RWPE2 (cell line): ENCODE measurements around the gene PFKP.

Experiments
- ATAC-seq: fragments of 200-7000 bp; cut with Tn5 transposase; 3 replicates; pipeline ENCODE4 v1.9.1; 2021; ENCODE audit warnings: low read depth
- DNase-seq: peaks from one replicate; pipeline ENCODE4 v3.0.0-alpha.2; 2020; ENCODE audit warnings: low spot score
- H3K27ac ChIP-seq: fragments of 450-650 bp; 2 replicates; pipeline ENCODE4 v1.5.1; 2017; ENCODE audit warnings: mild to moderate bottlenecking; ENCODE audit not compliant: poor library complexity, severe bottlenecking
- H3K27me3 ChIP-seq: fragments of 250-450 bp; sonication (Bioruptor Pico); 2 replicates; pipeline ENCODE4 v1.5.1; 2021; ENCODE audit warnings: mild to moderate bottlenecking, moderate library complexity; ENCODE audit not compliant: insufficient read depth, poor library complexity, severe bottlenecking
- H3K36me3 ChIP-seq: fragments of 250-450 bp; sonication (Bioruptor Pico); 2 replicates; pipeline ENCODE4 v1.5.1; 2020; ENCODE audit warnings: low read depth, mild to moderate bottlenecking, moderate library complexity
- H3K4me1 ChIP-seq: fragments of 250-450 bp; sonication (Bioruptor Pico); 2 replicates; pipeline ENCODE4 v1.5.1; 2021; ENCODE audit warnings: mild to moderate bottlenecking, moderate library complexity; ENCODE audit not compliant: insufficient read depth, poor library complexity, severe bottlenecking
- H3K4me3 ChIP-seq: fragments of 250-450 bp; sonication (Bioruptor Pico); 2 replicates; pipeline ENCODE4 v1.5.1; 2021; ENCODE audit warnings: mild to moderate bottlenecking, moderate library complexity; ENCODE audit not compliant: severe bottlenecking
- H3K9me3 ChIP-seq: fragments of 250-450 bp; sonication (Bioruptor Pico); 2 replicates; pipeline ENCODE4 v1.5.1; 2021; ENCODE audit warnings: mild to moderate bottlenecking, moderate library complexity; ENCODE audit not compliant: severe bottlenecking
- TF ChIP-seq, protein P1 (sequence below): fragments of 450-650 bp; IDR thresholded peaks from one replicate; pipeline ENCODE4 v1.5.1; 2017; ENCODE audit warnings: mild to moderate bottlenecking, moderate library complexity; ENCODE audit not compliant: poor library complexity, severe bottlenecking

The PFKP gene

DNA sequence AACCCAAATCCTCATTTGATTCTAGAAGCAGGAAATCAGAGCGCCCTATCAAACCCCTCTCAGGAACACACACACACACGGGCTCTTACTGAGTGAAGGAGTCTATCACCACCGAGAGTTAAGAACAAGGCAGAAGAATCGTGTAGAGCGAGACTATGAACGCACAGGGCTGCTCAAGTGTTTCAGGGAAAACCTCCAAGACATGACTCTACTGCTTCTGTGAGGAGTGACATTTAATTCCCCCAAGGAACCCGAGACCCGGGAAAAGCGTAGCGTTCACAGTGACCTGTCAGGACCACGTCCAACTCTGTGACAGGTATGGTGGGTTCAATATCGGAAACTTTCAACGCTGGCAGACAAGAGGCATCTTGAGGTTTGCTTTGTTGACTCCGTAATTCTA, 83.6 kb downstream of the PFKP start:
- Histone ChIP-seq H3K36me3 (peaks cover 65% of the 10 kb centered on the region), H3K4me1 (no peaks in the 10 kb centered on the region), H3K9me3 (no peaks in the 10 kb centered on the region), H3K27me3 (no peaks in the 10 kb centered on the region), H3K27ac (no peak overlapping the region), H3K4me3 (no peak overlapping the region)
- DNase-seq (no peak), ATAC-seq (no peak)
- TF ChIP-seq, protein P1, sequence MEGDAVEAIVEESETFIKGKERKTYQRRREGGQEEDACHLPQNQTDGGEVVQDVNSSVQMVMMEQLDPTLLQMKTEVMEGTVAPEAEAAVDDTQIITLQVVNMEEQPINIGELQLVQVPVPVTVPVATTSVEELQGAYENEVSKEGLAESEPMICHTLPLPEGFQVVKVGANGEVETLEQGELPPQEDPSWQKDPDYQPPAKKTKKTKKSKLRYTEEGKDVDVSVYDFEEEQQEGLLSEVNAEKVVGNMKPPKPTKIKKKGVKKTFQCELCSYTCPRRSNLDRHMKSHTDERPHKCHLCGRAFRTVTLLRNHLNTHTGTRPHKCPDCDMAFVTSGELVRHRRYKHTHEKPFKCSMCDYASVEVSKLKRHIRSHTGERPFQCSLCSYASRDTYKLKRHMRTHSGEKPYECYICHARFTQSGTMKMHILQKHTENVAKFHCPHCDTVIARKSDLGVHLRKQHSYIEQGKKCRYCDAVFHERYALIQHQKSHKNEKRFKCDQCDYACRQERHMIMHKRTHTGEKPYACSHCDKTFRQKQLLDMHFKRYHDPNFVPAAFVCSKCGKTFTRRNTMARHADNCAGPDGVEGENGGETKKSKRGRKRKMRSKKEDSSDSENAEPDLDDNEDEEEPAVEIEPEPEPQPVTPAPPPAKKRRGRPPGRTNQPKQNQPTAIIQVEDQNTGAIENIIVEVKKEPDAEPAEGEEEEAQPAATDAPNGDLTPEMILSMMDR = no peak

DNA sequence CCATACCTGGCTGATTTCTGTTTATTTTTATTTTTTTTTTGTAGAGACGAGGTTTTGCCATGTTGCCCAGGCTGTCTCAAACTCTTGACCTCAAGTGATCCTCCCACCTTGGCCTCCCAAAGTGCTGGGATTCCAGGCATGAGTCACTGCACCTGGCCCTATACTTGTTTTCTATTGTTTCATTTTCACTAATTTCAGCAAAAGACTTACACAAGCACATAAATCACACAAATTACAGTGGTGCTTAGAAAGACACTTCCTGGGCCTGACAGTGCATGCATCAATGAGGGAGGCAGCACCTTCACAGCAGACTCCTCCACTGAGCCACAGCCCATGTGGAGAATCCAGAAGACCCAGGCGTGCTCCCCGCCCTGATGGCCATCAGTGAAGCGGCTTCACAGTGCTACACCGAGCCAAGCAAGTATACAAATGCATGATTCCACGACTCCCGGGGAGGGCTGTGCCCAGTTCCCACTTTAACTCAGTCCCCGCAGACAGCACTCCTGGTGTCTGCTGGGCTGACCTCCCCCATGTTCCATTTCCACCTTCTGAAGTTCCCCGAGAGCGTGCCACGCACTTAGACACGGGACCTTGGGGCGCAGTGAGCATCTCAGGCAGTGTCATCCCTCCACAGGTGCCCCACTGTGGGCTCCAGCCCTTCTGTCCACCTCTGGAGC, 84.7 kb downstream of the PFKP start:
- H3K27ac ChIP-seq = no peak overlapping the region
- TF ChIP-seq, protein P1 = no peak
- H3K36me3 ChIP-seq = peaks cover 66% of the 10 kb centered on the region
- H3K4me3 ChIP-seq = no peak overlapping the region
- no peaks in the 10 kb centered on the region for H3K9me3 ChIP-seq
- no peaks in the 10 kb centered on the region for H3K27me3 ChIP-seq
- no peaks in the 10 kb centered on the region for H3K4me1 ChIP-seq
- ATAC-seq (peak; percentile 27; the same call in 1 of the 3 replicates), DNase-seq (no peak)

DNA sequence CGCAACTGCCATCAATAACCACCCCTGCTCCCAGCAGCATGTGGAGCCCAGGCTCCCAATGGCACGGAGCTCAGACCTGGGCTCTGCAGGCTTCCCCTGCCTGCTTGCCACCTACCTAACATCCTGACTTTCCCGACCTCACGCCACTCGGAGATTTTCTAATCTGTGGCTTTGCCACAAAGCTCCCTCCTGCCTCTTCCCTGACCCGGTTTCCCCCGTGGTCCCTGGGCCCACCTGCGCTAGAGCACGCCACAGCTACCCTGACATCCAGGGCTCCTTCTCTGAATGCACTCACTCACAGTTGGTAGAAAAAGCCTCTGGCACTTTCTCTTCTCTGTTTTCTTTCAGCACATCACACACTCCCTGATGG, 85.2 kb downstream of the PFKP start:
- H3K4me3 ChIP-seq = no peak overlapping the region
- no peak overlapping the region for H3K27ac ChIP-seq
- no peaks in the 10 kb centered on the region for H3K9me3 ChIP-seq
- peaks cover 66% of the 10 kb centered on the region for H3K36me3 ChIP-seq
- no peaks in the 10 kb centered on the region for H3K4me1 ChIP-seq
- H3K27me3 ChIP-seq = no peaks in the 10 kb centered on the region
- DNase-seq (no peak), ATAC-seq (no peak)
- TF ChIP-seq, protein P1 = no peak

DNA sequence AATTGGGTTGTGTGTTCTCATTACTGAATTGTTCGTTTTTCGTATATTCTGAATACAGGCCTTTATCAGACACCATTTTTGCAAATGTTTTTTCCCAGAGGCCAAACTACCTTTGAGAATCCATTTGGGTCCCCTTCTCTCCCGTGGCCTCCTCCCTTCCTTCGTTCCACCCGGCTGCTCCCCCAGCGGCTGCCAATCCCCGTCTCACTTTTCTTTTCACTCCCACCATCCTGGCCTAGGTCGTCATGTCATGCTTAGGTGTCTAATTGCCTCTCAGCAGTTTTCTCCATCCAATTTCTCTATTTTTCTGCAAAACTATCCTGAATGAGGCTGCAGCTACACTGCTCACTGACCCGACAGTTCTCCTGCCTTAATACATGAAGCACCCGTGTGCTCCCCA, 87.3 kb downstream of the PFKP start:
- no peak for DNase-seq
- no peak for ATAC-seq
- Histone ChIP-seq H3K4me1 (no peaks in the 10 kb centered on the region), H3K4me3 (no peak overlapping the region), H3K36me3 (peaks cover 62% of the 10 kb centered on the region), H3K9me3 (no peaks in the 10 kb centered on the region), H3K27ac (no peak overlapping the region), H3K27me3 (no peaks in the 10 kb centered on the region)
- TF ChIP-seq, protein P1 = no peak

DNA sequence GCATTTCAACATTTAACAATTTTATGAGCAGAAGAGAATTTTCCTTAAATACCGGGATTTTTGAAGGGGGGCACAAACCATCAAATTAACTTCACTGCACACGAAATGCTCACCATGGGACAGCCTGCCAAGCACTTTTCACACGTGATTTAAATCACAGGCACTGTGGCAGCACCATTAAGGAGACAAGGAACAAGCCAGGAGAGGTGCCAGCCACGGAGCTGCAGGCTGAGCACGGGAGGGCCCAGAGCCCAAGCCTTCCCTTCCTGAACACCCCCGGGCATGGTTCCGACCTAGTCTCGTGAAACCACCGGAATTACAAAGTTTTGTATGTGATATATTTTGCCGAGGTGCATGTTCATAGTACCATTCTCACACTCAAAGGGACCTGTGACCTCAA, 91.8 kb downstream of the PFKP start:
- TF ChIP-seq, protein P1 = no peak
- ATAC-seq (no peak), DNase-seq (no peak)
- Histone ChIP-seq H3K27me3 (no peaks in the 10 kb centered on the region), H3K27ac (no peak overlapping the region), H3K4me3 (no peak overlapping the region), H3K9me3 (no peaks in the 10 kb centered on the region), H3K4me1 (no peaks in the 10 kb centered on the region), H3K36me3 (peaks cover 83% of the 10 kb centered on the region)
